MM.1S (cell line): ENCODE data around the gene SCARF2.

Experiments
- DNase-seq: peaks from one replicate; pipeline ENCODE4 v3.0.0-alpha.2; 2015
- H2AFZ ChIP-seq: fragments of 300-600 bp; sonication (generic); 2 replicates; pipeline ENCODE4 v1.6.0; 2016; ENCODE audit warnings: antibody characterized with exemption, low read length
- H3F3A ChIP-seq: fragments of 300-600 bp; sonication (generic); 2 replicates; pipeline ENCODE4 v1.6.1; 2016; ENCODE audit warnings: mild to moderate bottlenecking, antibody characterized with exemption, low read length, moderate library complexity, mixed read lengths; ENCODE audit not compliant: insufficient read depth
- H3K27ac ChIP-seq: fragments of 300-600 bp; sonication (generic); 2 replicates; pipeline ENCODE4 v1.5.1; 2016; ENCODE audit warnings: mild to moderate bottlenecking, low read length
- H3K27me3 ChIP-seq: fragments of 300-600 bp; sonication (generic); replicated peaks from 2 replicates; pipeline ENCODE4 v1.6.0; 2016; ENCODE audit warnings: low read length; ENCODE audit not compliant: insufficient read depth
- H3K36me3 ChIP-seq: fragments of 300-600 bp; sonication (generic); replicated peaks from 2 replicates; pipeline ENCODE4 v1.6.1; 2016; ENCODE audit warnings: mild to moderate bottlenecking, low read length, mixed read lengths; ENCODE audit not compliant: insufficient read depth
- H3K4me1 ChIP-seq: fragments of 300-600 bp; sonication (generic); 2 replicates; pipeline ENCODE4 v1.6.1; 2016; ENCODE audit warnings: low read length, mixed read lengths
- H3K4me2 ChIP-seq: fragments of 300-600 bp; sonication (generic); 2 replicates; pipeline ENCODE4 v1.6.0; 2016; ENCODE audit warnings: low read depth, low read length
- H3K4me3 ChIP-seq: fragments of 300-600 bp; sonication (generic); 2 replicates; pipeline ENCODE4 v1.5.1; 2016; ENCODE audit warnings: low read length, mixed read lengths
- H3K79me2 ChIP-seq: fragments of 300-600 bp; sonication (generic); 2 replicates; pipeline ENCODE4 v1.6.1; 2016; ENCODE audit warnings: mixed run types, low read length, mixed read lengths
- H3K9ac ChIP-seq: fragments of 300-600 bp; sonication (generic); 2 replicates; pipeline ENCODE4 v1.6.1; 2016; ENCODE audit warnings: low read length, mixed read lengths
- H3K9me2 ChIP-seq: fragments of 300-600 bp; sonication (generic); replicated peaks from 2 replicates; pipeline ENCODE4 v1.6.1; 2016; ENCODE audit warnings: mild to moderate bottlenecking, low read length, mixed read lengths; ENCODE audit not compliant: insufficient read depth
- H3K9me3 ChIP-seq: fragments of 300-600 bp; sonication (generic); replicated peaks from 2 replicates; pipeline ENCODE4 v1.6.1; 2016; ENCODE audit warnings: mild to moderate bottlenecking, low read length, mixed read lengths; ENCODE audit not compliant: insufficient read depth
- H4K20me1 ChIP-seq: fragments of 300-600 bp; sonication (generic); 2 replicates; pipeline ENCODE4 v1.6.1; 2016; ENCODE audit warnings: mild to moderate bottlenecking, low read length, moderate library complexity, mixed read lengths; ENCODE audit not compliant: insufficient read depth
- EZH2 ChIP-seq: fragments of 300-600 bp; sonication (generic); optimal IDR thresholded peaks from 2 replicates; pipeline ENCODE3; 2017; ENCODE audit warnings: low read depth, mild to moderate bottlenecking, antibody characterized with exemption, low read length, mixed read lengths
- EZH2phosphoT487 ChIP-seq: fragments of 300-600 bp; sonication (generic); IDR thresholded peaks from 2 replicates; pipeline ENCODE4 v1.6.1; 2018; ENCODE audit warnings: antibody characterized with exemption, low read length
- TF ChIP-seq, protein P1 (sequence below): fragments of 300-600 bp; sonication (generic); IDR thresholded peaks from 2 replicates; pipeline ENCODE4 v1.5.1; 2016; ENCODE audit warnings: antibody characterized with exemption, low read length, mixed read lengths

The SCARF2 gene

DNA sequence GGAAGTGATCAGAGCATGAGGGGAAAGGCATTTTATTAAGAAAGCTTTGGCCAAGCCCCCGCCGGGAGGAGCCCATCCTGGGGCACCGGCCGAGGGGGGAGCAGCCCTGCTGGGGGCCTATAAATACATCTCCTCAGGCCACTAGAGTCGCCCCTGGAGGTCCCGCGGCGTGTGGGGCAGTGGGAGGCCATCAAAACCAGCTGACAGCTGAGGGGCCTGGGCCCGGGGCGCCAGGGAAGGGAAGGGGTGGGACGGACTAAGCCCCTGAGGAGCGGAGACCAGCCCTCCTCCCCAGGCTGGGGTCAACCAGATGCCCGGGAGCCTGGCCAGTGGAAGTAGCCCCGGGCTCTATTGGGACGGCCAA, 13.1 kb downstream of the SCARF2 start:
- Histone ChIP-seq H3F3A (no peaks in the 10 kb centered on the region), H3K9me2 (no peaks in the 10 kb centered on the region), H3K4me1 (no peaks in the 10 kb centered on the region), H3K4me2 (no peak overlapping the region), H2AFZ (no peak overlapping the region), H3K79me2 (no peaks in the 10 kb centered on the region), H3K9ac (no peak overlapping the region), H3K27me3 (peaks cover 46% of the 10 kb centered on the region), H4K20me1 (no peaks in the 10 kb centered on the region), H3K27ac (no peak overlapping the region), H3K9me3 (no peaks in the 10 kb centered on the region), H3K4me3 (no peak overlapping the region), H3K36me3 (no peaks in the 10 kb centered on the region)
- TF ChIP-seq EZH2phosphoT487 (no peak), EZH2 (no peak)
- TF ChIP-seq, protein P1, sequence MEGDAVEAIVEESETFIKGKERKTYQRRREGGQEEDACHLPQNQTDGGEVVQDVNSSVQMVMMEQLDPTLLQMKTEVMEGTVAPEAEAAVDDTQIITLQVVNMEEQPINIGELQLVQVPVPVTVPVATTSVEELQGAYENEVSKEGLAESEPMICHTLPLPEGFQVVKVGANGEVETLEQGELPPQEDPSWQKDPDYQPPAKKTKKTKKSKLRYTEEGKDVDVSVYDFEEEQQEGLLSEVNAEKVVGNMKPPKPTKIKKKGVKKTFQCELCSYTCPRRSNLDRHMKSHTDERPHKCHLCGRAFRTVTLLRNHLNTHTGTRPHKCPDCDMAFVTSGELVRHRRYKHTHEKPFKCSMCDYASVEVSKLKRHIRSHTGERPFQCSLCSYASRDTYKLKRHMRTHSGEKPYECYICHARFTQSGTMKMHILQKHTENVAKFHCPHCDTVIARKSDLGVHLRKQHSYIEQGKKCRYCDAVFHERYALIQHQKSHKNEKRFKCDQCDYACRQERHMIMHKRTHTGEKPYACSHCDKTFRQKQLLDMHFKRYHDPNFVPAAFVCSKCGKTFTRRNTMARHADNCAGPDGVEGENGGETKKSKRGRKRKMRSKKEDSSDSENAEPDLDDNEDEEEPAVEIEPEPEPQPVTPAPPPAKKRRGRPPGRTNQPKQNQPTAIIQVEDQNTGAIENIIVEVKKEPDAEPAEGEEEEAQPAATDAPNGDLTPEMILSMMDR: no peak
- no peak for DNase-seq

DNA sequence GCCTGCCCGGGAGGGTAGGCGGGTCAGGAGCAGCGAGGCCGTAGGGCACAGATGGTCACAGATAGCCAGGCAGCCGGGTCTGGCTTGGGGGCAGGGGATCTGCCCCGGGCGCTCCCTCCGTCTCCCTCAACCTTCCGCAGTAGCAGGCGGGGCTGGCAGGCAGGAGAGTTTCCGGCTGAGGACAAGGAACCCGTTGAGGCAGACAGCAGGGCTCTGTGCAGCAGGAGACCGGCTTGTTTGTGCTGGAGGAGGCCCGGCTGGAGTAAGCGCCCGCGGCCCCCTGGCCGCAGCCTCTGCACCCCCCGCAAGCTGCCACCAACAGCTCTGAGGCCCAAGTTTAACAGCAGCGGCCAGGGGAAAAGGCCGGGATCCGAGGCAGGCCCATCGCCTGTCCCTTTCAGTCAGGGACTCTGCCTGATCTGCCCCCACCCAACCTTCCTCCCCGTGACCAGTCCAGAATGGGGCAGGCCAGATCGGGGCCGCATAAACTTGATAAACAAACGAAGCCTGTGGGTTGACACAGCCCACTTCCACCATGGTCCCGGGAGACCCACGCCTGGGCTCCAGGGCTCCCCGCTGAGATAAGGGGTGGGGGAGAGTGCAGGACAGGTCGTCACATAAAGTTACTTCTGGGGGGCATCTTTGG, 13.6 kb downstream of the SCARF2 start:
- Histone ChIP-seq H3K36me3 (no peaks in the 10 kb centered on the region), H3K9ac (no peak overlapping the region), H3K9me2 (no peaks in the 10 kb centered on the region), H3K4me1 (no peaks in the 10 kb centered on the region), H3K4me2 (no peak overlapping the region), H3K4me3 (no peak overlapping the region), H3K9me3 (no peaks in the 10 kb centered on the region), H3K27ac (no peak overlapping the region), H2AFZ (no peak overlapping the region), H4K20me1 (no peaks in the 10 kb centered on the region), H3K27me3 (peaks cover 46% of the 10 kb centered on the region), H3F3A (no peaks in the 10 kb centered on the region), H3K79me2 (no peaks in the 10 kb centered on the region)
- no peak for TF ChIP-seq EZH2
- no peak for TF ChIP-seq EZH2phosphoT487
- TF ChIP-seq, protein P1: no peak
- no peak for DNase-seq

DNA sequence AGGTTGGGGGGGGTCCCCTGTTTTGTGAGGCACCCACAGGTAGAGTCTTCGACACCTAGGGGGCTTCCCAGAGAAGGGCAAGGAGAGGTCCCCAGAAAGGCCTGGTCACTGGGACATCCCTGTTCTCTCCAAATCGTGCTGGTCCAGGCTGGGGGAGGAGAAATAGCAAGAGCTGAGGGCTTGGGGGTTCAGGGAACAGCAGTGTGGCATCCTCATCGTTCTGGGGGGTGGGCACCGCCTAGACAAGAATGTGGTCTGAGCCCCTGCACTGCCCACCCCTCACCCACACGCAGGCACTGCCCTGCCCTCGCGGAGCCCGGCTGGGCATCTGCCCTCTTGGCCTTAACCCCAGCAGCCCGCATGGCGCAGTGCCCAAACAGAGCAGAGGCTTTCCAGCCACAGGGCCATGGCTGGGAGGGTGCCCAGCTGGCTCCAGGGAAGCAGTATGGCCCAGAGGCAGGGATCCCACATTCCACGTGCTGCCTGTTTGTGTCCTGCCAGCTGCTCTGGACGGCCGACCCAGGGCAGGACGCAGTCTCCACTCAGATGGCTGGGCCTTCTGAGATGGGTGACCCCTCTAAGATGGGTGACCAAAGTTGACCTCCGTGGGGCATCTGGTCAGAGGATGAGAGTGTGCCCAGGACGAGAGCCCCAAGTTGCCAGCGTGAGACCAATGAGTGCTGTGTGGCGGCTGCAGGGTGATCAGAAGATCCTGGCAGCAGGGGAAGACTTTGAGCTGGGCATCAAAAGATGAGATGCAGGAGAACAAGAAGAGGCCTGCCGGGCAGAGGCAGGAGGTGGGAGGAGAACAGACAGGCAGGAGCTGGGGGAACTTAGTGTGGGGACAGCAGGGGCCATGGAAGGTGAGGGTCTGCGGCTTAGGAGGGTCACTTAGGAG, 14.4 kb downstream of the SCARF2 start:
- DNase-seq: no peak
- Histone ChIP-seq H3K36me3 (no peaks in the 10 kb centered on the region), H3K9me3 (no peaks in the 10 kb centered on the region), H3F3A (no peaks in the 10 kb centered on the region), H3K4me2 (no peak overlapping the region), H3K27me3 (peaks cover 38% of the 10 kb centered on the region), H3K27ac (no peak overlapping the region), H3K9me2 (no peaks in the 10 kb centered on the region), H4K20me1 (no peaks in the 10 kb centered on the region), H2AFZ (no peak overlapping the region), H3K4me1 (no peaks in the 10 kb centered on the region), H3K79me2 (no peaks in the 10 kb centered on the region), H3K9ac (no peak overlapping the region), H3K4me3 (no peak overlapping the region)
- TF ChIP-seq, protein P1: no peak
- TF ChIP-seq EZH2phosphoT487 (no peak), EZH2 (no peak)
